GM15510 (cell line): ENCODE results near the gene PREX1.

Source experiments
- POLR2A ChIP-seq: IDR thresholded peaks from 3 replicates; pipeline ENCODE4 v1.6.1; 2011; ENCODE audit warnings: borderline replicate concordance; ENCODE audit not compliant: insufficient read length; ENCODE audit errors: extremely low read depth

The PREX1 gene

DNA sequence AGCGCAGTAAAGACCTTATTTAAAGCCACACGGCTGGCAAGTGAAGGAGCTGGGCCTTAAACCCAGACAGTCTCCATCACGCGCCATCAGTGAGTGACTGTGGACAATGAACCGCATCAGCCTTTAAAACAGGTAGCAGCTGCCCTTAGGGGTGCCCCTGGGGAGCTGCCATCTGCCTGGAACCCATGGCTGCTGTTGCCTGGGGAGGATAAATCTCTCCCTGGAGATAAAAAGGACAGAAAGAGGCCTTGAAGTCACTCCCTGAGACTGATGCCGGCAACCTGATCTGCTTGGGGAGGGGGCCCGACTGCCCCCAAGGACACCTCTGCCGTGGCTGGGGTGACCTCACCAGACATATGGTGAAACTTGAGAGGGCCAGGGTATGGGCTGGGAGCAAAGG, 73.5 kb downstream of the PREX1 start:
- TF ChIP-seq POLR2A: no peak

DNA sequence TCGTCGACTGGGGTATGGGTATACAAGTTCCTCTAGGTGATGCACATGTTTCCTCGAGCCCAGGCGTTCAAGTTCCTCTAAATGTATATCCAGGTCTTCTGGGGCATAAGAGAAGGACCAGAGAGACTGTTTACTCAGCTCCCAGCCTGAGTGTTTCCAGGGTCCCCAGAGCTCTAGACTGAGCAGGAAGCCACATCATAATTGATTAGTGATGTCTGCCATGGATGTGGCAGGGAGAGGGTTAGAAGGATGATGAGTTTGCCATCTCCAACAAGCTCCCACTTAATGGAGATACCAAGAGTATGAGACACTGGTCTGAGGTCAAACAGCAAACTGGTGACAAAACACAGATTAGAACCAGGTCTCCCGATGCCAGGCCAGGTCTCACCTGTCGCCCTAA, 74.8 kb downstream of the PREX1 start:
- TF ChIP-seq POLR2A: no peak

DNA sequence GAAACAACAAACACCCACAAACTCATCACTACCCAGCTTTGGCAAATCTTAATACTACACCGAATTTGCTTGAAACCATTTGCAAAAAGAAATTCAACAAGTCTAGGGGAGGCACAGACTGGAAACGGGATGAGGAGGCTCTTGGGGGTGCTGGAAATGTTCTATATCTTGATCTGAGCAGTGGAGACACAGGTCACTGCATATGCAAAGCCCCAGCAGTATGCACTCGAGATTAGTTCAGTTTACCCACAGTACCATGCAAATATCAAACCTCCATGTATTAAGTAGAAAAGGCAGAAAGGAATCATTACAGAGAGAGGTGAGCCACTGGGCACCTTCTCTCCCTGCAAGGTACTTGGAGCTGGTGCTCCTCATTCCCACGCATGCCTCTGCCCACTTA, 75.9 kb downstream of the PREX1 start:
- TF ChIP-seq POLR2A: peak; percentile 22

DNA sequence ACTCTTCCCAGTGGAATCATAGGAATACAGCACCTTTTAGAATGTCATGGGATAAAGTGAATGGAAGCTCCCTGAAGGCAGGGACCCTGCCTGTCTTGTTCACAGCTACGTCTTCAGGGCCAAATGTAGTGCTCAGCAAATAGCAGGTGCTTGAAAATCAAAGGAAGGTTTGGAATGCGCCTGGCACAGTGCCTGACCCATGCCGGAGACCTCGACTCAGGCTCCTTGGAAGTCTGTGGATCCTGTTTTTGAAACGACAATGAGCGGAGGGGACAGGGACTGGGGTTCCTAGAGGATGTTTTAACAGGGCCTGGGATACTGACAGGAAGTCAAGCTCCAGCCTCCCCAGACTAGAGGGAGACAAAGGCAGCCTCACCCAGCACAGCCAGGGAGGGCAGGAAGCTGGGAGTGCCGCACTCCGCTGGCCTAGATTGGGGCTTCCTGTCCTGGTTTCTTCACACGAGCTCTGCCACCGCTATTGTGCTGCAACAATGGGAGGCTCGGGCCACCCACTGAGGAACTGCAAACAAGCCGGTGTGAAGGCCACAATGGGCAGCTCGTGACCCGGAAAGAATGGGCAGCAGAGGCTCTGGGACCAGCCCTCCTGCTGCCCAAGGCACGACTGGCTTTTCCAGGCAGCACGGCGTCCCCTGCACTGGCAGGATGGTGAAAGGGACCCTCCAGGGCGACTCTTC, 76.7 kb downstream of the PREX1 start:
- no peak for TF ChIP-seq POLR2A

DNA sequence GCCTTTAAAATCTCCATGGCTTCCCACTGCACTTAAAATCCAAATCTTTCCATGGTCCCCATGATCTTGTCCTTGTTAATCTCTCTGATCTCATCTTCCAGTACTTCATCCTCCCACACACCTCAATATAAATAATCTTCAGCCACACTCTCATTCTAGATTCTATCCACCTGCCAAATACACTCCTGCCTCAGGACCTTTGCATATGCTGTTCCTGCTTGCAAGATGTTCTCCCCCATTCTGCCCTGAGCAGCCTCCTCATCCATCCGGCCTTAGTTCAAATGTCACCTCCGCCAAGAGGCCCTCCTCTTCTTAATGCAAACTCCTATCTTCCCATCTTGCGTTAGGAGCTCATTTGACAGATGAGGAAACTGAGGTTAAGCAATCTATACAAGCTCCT, 77.4 kb downstream of the PREX1 start:
- no peak for TF ChIP-seq POLR2A

DNA sequence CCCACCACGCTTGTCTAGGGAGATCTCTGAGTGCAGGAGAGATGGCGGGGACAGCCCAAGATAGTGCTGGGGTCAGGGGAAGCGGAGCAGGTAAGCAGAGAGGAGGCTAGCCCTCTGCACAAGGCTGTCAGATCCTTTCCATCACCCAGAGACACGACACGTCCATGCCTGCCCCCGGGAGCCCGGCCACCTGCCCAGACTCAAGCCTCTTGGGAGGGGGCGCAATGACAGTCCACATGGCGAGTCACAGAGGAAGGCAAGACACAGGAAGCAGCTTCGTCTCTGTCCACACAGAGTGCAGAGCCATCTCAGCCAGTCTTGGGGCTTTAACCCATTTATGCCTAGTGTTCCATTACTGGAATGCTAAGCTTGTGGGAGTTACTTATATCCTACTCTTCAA, 78.4 kb downstream of the PREX1 start:
- TF ChIP-seq POLR2A: no peak

DNA sequence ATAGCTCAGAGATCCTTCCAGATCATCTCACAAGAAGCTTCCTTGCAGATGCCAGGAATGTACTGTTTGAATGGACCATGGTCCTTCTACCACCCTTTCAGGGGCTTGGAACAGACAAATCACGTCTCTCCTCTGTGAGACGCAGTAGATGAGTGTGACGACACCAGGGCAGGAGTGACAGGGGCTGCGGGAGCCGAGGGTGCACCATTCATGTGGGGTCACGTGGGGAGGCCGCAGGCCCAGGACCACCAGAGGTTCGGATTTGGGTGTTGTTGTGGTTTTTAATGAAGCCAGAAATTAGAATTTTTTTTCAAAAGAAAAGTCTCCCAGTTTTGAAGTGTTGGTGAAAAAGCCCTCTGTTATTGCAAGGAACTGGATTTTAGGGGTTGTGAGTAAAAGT, 79.2 kb downstream of the PREX1 start:
- no peak for TF ChIP-seq POLR2A

DNA sequence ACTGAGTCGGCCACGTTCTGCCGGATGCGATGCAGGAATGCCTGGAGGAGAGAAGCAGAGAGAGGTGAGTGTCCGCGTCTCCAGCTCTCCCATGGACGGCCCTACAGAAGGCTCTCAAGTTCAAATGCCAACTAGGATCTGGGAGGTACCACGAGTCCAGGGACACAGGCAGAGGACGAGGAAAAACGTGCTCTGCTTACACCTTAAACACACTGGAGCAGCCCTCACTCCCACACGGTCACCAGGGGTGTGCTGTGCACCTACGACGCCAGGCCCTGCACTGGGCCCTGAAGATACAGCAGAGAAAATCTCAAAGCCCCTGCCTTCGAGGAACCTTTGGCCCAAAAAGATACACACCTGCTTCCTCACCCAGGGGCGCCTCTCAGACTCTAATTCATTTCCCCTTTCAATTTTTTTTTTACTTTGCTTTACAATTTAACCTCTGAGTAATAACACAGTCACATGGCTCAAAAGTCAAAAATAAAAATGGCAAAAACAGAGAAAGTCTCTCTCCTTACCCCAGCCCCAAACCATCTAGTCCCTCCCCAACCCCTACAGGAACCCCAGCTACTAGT, 79.9 kb downstream of the PREX1 start:
- TF ChIP-seq POLR2A: no peak

DNA sequence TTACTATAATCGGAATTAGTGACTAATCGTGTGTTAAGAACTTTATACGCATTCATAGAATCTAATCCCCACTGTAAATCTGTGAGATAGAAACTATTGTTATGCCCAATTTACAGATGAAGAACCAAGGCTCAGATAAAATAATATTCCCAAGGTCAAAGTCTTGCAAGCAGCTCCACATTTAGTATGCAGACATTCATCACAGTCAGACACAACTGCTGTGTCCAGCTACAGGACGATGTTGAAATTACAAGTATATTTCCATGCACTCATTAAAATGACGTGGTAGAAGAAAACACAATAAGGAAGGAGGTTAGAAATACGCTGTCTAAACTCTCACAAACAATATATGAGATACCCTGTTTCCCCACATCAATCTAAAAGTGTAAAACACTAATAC, 82.5 kb downstream of the PREX1 start:
- no peak for TF ChIP-seq POLR2A

DNA sequence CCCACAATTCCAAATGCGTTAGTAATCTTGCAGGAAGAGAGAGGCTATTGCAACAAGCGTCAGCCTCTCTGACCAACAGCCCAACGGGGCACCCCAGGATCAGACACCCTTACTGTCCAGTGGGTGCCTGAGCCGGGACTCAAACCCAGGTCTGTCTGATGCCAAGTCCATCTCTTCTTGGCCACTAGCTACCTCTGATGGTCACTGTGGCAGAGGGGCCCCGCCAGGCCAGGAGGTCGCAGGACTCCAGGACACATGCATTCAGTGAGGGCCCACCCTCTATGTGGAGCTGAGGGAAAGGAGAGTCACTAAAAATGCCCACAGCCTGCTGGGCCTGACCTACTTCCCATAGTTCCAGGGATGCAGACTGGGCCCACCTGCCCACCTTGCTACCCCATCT, 83.3 kb downstream of the PREX1 start:
- TF ChIP-seq POLR2A: no peak

DNA sequence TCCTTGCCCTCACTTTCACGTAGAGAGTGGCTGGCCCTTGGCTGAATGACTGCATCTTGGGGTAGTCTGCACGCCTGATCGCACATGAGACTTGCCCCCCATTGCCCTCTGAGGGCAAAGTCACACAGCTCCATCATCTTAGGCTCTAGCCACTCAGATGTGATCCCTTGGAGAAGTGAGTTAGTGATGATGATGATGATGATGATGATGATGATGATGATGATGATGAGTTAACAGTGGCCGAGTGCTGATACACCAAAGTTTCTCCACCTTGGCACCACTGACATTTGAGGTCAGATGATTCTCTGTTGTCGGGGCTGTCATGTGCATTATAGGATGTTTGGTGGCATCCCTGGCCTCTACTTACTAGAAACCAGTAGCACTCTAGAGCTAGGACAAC, 84.0 kb downstream of the PREX1 start:
- TF ChIP-seq POLR2A: no peak

DNA sequence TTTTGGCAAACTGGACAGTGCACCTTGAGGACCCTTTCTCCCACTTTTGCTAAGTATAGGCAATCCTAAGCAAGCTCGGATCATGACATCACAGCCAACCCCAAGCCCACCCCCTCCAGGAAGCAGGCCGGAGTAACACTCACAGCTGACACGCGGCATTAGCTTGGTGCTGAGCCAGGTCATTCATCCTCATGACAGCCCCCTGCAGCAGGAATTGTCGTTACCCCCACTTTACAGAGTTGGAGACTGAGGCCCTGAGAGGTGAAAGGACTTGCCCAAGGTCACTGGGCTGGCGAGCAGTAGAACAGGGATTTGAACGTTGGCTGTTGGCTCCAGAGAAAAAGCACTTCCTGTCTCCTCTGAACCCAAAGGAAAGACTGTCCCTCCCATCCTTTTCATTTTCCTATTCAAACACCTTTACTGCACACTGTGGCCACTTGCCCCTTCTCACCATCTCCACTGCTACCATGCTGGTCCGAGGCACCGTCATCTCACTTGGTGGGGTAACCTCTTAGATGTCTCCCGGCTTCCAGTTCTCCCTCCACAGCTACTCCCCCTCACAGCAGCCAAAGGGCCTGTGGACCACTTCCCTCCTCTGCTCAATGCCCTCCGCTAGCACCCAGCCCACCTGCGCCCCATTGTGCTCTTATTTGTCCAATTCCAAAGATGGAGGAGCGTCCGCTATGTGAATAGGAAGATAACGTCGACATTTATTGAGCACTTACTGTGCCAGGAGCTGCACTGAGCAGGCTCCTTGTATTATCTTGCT, 84.7 kb downstream of the PREX1 start:
- no peak for TF ChIP-seq POLR2A

DNA sequence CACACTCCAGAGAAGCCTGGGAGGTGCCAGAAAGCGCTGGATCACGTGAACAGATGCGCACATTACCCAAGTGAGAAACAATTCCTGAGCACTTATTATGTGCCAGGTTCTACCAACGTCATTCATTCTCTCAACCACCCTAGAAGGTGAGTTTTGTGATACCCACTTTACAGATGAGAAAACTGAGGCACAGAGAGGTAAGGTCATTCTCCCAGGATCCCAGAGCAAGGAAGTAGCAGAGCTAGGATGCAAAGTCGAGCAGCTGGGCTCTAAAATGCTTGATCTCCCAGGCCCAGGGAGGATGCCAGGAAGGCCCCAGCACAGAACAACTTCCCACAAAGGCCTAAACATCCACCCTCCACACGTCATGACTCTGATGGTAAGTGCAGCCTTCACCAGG, 85.6 kb downstream of the PREX1 start:
- TF ChIP-seq POLR2A: no peak

DNA sequence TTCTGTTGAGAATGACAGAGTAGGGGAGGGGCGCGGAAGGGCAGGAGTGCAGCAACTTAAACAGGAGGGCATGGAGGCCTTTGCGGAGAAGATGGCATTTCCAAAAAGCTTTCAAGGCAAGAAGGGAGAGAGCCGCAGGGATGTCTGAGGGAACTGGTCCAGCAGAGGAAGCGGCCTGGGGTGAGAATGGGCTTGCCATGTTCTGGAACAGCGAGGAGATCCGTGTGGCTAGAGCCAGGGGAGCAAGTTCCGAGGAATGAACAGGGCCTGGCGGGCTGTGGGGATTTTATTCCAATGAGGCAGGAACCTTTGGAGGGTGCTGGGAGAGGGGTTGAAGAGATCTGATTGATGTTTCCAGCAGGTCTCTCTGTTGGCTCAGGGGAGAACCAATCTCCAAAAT, 86.1 kb downstream of the PREX1 start:
- no peak for TF ChIP-seq POLR2A

DNA sequence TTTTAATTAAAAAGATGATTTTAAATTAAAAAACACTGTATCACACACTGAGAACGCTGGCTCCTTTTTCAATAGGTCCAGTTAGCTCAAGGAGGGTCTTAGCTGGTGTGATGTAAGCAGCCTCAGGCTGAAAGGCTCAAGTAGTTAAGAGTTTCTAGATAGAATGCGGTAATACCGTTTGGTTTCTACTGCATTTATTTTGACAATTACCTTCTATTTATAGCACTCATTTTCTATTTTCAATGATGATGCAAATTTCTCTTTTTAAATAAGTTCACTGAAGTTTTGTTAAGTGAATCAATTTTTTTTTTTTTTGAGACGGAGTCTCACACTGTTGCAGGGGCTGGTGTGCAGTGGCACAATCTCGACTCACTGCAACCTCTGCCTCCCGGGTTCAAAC, 87.1 kb downstream of the PREX1 start:
- no peak for TF ChIP-seq POLR2A

DNA sequence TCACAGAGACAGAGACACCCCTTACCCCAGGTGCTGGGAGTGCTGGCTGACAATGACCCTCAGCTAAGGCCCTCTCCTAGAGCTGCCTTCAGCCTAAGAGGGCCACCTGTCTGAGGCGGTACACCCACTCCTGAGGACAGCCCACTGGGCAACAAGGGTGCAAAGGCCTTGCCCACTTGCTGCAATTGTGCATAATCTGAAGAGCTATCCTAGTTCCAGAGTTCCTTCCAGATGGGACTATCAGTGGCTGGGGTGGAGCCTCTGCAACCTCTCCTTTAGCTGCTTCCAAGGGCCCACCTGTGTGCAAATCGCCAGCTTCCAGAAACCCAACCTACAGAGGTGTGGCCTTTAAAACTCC, 87.5 kb downstream of the PREX1 start:
- no peak for TF ChIP-seq POLR2A
